T-helper 1 cell (primary cell): Measurements from ENCODE around the gene PPP1R36.
"Not testable (repeated sequence)": the region's sequence is repeated elsewhere in the genome, so short reads cannot be mapped to it uniquely, and the experiment has no call there.

ENCODE experiments used
- DNase-seq, 5 donors: peaks; one replicate each; pipeline ENCODE4 v3.0.0-alpha.2; 2012 to 2020

The PPP1R36 gene

DNA sequence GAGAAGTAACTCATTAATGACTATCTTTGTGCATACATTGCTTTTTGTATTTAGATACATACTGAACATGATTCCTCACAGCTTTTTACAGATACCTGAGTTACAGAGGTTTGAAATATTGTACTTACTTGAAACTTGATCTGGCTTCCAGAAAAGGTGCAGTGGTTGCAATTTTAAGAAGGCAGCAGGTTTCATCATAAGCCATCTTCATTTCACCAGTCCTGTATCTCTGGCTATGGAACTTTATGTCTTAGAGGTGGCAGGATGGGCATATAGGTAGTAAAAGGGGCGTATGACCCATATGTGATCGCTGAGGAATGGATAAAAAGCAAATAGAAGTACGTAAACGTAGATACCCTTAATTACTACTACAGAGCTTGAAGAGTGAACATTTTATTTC lies 31.5 kb upstream of the PPP1R36 start:
- DNase-seq: no peak

DNA sequence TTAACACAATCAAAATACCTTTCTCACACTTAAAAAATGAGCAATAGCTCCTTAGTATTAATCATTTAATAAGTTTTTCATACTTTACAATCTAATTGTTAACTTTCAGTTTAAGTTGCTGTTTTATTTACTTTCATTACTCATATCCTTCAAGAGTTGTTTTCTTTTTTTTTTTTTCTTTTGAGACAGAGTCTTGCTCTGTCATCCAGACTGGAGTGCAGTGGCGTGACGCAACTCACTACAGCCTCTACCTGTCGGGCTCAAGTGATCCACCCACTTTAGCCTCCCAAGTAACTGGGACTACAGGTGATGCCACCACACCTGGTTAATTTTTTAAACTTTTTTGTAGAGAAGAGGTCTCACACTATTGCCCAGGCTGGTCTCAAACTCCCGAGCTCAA lies 29.1 kb upstream of the PPP1R36 start:
- no peak for DNase-seq

DNA sequence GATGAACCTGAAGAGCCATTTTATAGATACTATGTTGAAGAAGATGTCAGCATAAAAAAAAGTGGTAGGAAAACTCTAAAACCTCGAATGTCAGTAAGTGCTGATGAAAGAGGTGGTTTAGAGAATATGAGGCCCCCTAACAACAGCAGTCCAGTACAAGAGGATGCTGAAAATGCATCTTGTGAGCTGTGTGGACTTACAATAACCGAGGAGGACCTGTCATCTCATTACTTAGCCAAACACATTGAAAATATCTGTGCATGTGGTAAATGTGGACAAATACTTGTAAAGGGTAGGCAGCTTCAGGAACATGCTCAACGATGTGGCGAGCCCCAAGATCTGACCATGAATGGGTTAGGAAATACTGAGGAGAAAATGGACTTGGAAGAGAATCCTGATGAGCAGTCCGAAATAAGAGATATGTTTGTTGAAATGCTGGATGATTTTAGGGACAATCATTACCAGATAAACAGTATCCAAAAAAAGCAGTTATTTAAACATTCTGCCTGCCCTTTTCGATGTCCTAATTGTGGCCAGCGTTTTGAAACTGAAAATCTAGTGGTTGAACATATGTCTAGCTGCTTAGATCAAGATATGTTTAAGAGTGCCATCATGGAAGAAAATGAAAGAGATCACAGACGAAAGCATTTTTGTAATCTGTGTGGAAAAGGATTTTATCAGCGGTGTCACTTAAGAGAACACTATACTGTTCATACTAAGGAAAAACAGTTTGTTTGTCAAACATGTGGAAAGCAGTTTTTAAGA lies 27.0 kb upstream of the PPP1R36 start:
- no peak for DNase-seq

DNA sequence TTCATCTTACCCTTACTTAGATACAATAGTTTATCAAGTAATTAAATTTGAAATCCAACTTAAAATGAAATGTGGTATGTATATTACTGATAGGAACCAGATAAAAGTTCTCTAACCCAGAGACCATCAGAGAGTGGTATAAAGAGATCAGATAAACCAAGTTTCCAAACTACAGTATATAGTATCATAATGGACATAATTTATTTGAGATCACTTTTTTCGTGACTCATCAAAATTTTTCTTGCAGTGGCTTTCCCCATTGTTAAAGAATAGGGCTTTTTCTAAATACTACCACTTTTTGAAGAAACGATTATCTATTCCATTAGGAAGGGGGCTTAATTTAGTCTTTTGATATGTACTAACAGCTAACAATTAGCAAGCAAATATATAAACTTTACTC lies 24.4 kb upstream of the PPP1R36 start:
- DNase-seq: no peak

DNA sequence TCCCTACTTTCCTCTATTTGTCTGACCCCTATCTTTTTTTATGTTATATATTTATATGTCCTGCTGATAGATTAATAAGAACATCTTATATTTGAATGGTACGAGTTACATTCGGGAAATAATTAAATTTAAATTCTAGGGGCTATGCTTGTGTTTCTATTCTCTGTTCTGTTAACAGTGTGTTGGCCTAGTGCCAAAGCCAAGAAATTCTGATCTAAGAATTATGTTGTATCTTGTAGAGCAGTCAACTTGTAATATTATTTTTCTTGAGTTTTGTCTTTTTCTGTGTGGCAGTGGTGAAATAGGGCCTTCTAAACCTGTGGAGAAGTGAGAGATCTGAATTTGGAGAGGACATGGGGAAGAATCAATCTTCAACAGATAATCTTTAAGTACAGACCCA lies 18.2 kb upstream of the PPP1R36 start:
- no peak for DNase-seq

DNA sequence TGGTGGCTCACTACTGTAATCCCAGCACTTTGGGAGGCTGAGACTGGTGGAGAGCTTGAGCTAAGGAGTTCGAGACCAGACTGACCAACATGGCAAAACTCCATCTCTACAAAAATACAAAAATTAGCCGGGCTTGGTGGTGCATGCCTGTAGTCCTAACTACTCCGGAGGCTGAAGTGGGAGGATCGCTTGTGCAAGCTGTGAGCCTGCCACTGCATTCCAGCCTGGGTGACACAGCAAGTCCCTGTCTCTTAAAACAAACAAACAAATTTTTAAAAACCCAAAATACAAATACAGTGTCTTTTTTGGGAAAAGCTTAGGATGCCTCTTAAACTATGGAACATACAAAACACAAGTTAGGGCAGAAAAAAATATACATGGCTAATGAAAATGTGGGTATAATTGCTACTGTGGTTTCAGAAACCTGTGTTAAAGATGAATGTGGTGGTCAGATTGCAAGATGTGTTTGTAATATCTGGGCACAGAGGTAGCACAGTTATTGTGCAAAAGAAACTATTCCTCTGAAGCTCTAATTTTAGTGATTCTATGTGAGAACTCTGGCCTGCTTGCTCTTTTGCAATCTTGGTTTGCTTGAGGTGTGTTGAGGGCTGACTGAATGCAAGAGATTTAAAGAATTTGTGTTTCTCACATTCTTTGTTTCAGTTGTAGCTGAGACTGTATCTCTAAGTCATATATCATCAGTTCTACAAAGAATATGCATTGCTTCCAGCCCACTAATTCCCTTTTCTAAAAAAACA lies 13.1 kb upstream of the PPP1R36 start:
- DNase-seq: no peak

DNA sequence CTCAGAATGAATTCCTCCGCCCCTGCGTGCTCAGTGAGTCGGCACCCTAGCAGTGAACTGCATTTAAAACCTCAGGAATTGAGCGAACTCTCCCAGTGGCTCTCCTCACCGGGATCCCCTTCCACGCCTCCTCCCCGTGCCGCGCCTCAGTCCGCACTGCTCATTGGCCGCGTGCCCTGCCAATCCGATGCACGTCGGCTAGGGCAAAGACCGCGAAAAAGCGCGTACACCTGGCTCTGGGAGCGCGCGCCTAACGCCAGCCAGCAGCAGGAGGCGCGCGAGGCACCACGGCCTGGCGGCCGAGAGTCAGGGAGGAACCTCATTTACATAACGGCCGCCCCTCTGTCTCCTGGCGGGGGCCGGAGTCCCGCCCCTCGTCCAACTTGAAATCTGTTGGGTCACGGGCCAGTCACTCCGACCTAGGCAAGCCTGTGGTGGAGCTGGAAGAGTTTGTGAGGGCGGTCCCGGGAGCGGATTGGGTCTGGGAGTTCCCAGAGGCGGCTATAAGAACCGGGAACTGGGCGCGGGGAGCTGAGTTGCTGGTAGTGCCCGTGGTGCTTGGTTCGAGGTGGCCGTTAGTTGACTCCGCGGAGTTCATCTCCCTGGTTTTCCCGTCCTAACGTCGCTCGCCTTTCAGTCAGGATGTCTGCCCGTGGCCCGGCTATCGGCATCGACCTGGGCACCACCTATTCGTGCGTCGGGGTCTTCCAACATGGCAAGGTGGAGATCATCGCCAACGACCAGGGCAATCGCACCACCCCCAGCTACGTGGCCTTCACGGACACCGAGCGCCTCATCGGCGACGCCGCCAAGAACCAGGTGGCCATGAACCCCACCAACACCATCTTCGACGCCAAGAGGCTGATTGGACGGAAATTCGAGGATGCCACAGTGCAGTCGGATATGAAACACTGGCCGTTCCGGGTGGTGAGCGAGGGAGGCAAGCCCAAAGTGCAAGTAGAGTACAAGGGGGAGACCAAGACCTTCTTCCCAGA lies 9.3 kb upstream of the PPP1R36 start, which contains the start of gene HSPA2:
TSS of gene HSPA2 (plus strand) at position 534 of the 995 bp plus-strand sequence. CDS start at position 643, 109 bp downstream.
- peak; percentile 86 to 99 (median 87) for DNase-seq

DNA sequence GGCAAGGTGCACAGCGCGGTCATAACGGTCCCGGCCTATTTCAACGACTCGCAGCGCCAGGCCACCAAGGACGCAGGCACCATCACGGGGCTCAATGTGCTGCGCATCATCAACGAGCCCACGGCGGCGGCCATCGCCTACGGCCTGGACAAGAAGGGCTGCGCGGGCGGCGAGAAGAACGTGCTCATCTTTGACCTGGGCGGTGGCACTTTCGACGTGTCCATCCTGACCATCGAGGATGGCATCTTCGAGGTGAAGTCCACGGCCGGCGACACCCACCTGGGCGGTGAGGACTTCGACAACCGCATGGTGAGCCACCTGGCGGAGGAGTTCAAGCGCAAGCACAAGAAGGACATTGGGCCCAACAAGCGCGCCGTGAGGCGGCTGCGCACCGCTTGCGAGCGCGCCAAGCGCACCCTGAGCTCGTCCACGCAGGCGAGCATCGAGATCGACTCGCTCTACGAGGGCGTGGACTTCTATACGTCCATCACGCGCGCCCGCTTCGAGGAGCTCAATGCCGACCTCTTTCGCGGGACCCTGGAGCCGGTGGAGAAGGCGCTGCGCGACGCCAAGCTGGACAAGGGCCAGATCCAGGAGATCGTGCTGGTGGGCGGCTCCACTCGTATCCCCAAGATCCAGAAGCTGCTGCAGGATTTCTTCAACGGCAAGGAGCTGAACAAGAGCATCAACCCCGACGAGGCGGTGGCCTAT lies 8.3 kb upstream of the PPP1R36 start:
- peak in 3 of 5 donors; percentile 10 to 33 (median 12) for DNase-seq

DNA sequence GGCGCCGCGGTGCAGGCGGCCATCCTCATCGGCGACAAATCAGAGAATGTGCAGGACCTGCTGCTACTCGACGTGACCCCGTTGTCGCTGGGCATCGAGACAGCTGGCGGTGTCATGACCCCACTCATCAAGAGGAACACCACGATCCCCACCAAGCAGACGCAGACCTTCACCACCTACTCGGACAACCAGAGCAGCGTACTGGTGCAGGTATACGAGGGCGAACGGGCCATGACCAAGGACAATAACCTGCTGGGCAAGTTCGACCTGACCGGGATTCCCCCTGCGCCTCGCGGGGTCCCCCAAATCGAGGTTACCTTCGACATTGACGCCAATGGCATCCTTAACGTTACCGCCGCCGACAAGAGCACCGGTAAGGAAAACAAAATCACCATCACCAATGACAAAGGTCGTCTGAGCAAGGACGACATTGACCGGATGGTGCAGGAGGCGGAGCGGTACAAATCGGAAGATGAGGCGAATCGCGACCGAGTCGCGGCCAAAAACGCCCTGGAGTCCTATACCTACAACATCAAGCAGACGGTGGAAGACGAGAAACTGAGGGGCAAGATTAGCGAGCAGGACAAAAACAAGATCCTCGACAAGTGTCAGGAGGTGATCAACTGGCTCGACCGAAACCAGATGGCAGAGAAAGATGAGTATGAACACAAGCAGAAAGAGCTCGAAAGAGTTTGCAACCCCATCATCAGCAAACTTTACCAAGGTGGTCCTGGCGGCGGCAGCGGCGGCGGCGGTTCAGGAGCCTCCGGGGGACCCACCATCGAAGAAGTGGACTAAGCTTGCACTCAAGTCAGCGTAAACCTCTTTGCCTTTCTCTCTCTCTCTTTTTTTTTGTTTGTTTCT lies 7.6 kb upstream of the PPP1R36 start:
- DNase-seq: peak in 2 of 5 donors; percentile 14 to 25

DNA sequence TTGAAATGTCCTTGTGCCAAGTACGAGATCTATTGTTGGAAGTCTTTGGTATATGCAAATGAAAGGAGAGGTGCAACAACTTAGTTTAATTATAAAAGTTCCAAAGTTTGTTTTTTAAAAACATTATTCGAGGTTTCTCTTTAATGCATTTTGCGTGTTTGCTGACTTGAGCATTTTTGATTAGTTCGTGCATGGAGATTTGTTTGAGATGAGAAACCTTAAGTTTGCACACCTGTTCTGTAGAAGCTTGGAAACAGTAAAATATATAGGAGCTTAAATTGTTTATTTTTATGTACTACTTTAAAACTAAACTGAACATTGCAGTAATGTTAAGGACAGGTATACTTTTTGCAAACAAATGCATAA lies 6.9 kb upstream of the PPP1R36 start:
- DNase-seq: no peak

DNA sequence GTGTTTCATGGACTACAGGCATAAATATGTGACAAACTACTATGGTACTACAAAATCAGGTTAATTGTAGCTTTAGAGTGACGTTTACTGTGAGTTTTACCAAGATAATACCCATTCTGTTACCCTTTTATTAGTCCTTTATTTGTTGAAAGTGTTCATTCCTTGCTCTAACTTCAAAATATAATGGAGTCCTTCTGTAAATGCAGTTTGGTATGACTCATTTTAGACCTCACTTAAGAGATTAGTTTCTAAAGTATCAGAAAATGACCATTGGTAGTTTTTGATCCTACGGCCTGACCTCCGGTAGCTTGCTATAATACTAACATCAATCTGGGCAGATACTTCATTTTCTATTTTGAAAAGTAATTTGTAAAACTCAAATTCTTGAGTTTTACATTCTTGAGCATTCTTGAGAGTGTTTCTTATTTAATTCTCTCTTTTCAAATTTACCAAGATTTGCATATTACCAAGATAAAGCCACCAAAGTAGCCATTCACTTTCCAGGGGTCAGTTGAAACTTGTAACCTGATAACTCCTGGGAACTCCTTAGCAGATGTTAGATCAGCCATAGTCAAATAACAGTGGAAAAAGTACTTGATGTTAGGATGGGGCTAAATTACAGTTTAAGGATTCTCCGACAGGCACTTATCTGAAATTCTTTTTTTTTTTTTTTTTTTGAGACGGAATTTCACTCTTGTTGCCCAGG lies 5.0 kb upstream of the PPP1R36 start:
- DNase-seq: no peak

DNA sequence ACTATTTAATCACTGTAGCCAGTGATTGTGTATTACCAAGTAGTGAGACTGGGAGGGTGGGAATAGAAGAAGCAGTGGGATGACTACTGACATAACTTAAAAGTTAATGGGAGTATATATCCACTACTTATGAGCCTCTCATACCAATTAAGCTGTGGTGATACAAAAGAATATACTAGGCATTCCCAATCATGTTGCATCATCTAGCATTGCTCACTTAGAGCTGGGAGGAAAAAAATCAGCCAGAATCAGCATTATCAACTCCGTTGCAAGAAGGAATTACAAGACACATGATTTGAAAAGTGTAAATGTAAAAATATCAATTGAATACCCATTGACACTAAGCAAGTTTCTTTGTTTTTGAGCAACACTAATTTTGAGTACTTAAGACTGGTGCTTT lies 745 bp upstream of the PPP1R36 start:
- DNase-seq: no peak

DNA sequence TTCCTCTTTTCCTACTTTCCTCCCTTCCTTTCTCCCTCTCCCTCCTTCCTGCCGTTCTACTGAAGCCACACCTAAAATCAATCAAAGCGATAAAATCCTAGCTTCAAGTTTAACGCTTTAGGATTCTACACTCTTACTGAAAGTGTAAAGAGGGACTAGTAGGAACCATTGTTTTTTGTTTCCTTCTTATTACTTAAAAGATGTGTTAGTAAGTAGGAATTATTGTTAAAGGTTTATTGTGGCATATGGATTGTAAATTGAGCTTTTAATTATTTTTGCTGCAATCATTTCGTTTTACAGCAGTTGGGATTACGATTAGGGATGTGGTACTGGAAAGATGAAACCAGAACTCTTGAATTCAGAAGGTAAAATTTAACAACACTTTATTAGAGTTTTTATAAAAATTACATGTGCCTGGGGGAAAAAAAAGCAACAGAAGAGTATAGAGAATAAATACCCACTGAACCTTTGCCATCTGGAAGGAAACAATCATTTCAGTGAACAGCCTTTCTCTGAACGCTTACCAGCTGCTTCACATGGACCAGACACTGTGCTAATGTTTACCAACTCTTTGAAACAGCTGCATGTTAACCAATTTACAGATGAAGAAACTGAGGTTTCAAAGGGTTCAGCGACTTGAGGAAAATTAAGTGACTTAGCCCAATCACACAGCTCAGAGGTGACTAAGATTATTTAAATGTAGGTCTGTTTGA lies 1.0 kb downstream of the PPP1R36 start:
- no peak for DNase-seq

DNA sequence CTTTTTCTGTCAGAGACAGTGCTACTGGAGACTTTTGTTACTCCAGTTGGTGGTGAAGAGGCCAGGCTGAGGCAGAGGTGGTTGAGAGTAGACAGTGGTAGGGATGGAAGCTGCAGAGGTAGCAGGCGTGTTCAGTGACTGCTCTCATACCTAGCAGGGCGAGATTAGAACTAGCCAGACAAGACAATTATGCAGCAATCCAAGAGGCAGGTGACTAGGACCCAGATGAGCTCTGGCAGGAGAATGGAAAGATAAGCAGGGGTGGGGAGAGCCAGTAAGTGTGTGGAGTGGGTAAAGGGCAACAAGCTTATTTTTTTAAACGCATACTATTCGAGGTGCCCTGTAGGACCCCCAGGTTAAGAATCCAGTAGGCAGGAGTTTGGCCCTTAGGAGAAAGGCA lies 4.8 kb downstream of the PPP1R36 start:
- no peak for DNase-seq

DNA sequence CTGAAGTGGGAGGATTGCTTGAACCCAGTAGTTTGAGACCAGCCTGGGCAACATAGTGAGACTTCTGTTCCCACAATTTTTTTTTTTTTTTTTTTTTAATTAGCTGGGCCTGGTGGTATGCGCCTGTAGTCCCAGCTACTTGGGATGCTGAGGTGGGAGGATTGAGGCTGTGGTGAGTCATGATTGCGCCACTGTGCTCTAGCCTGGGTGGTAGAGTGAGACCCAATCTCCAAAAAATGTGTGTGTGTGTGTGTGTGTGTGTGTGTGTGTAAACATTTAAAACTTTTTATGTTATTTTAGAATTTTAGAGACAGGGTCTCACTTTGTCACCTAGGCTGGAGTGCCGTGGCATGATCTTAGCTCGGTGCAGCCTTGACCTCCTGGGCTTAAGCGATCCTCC lies 6.8 kb downstream of the PPP1R36 start:
- no peak for DNase-seq

DNA sequence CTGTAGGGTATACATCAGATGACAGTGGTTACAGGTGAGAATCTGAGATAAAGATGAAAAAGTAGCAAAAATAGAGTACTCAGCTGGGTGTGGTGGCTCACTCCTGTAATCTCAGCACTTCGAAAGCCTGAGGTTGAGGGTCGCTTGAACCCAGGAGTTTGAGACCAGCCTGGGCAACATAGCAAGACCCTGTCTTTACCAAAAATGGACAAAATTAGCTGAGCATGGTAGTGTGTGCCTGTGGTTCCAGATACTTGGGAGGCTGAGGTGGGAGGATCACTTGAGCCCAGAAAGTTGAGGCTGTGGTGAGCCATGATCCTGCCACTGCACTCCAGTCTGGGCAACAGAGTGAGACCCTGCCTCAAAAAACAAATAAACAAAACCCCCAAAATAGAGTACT lies 8.5 kb downstream of the PPP1R36 start:
- not testable (repeated sequence) for DNase-seq

DNA sequence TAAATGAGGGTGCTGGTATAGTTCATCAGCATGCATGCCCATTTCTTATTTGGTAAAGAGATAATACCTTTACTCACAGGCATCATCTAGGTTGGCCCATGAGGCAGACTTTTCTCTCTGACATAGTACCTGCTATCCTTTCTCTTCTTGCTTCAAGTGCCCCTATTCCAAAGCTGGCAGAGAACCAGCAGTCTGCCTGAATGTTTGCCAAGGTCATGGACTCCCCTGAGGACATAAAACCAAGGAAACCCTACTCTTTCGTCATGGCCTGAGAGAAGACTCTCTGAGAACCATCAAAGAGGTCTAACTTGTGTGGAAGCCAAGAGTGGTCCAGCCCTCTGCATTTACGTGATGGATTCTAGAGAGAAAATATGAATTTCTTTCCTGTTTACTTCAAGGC lies 11.9 kb downstream of the PPP1R36 start:
- DNase-seq: no peak

DNA sequence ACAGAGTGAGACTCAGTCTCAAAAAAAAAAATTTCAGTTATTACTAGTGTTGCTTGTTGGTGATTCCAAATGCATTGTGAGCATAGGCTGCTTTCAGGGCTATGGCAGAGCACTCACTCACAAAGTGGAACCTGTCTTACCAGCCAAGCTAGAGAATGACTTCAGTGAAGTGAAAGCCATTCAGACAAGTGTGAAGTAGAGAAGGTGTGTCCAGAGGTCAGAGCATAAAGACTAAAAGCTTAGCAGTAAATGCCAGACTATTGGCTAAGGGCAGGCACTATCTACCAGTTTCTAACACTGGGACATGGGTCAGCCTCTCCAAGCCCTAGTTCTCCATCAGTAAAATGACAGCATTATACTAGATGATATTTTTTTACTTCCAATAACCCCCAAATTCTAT lies 12.7 kb downstream of the PPP1R36 start:
- no peak for DNase-seq

DNA sequence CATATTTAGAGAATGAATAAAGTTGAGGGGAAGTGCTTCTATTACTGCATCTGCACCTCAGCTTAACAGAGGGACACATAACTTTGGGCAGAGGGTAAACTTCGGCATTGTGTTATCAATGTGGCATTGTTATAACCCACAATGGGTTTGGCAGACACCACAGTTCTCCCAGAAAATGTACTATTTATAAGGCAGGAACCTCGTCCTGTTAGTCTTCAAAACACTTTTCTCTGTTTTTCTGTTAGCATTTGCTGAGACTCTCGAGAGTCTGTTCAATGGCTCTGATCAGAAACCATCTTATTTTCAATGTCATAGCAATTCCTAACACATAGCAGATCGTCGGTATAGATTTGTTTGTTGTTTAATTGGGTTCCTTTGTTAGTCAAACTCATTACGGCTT lies 13.9 kb downstream of the PPP1R36 start:
- DNase-seq: no peak

DNA sequence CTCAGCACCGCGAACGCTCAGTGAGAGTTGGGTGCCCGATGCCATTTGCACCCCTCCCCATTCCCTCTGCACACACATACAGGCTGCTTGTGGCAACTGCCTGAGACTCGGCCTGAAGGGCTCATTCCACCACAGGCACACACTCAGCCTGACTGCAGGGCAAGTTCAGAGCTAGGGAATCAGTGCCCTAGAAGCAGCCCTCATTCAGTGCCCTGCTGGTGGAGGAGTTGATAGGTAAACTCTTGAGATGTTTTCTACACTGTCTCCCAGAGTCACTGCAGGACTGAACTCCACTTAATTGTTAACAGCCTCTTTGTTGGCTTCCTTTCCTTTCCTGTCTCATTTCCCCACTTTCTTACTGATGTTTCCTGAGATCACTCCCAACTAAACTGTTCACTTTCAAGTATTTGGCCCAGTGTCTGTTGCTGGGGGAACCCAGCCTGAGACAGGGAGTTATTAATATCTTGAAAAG lies 16.9 kb downstream of the PPP1R36 start:
- DNase-seq: no peak
